NT2/D1 (cell line): ENCODE measurements around the gene COBLL1.

Experiments
- YY1 ChIP-seq: IDR thresholded peaks from 2 replicates; pipeline ENCODE4 v1.6.1; 2011; ENCODE audit not compliant: insufficient read length, insufficient read depth
- ZNF274 ChIP-seq: IDR thresholded peaks from 2 replicates; pipeline ENCODE4 v1.6.1; 2011; ENCODE audit warnings: mild to moderate bottlenecking, low read depth, low read length

DNA sequence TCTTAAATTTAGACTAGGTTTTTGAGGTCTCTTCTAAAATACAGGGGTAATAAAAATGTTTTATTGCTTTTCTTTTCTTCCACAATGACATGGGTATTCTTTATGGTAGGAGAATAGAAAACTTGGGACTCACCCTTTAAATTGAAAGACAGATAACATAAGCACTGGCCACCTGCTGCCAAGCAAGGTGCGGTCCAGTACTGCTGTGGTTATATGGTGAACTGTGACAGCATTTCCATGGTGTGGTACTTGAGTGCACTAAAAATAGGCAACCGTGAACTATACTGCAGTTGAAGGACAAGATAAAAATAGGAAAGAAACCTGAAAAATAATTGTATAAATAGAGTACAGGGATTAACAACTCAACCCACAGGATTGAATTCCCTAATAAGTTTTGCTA, 165.9 kb downstream of the COBLL1 start:
- TF ChIP-seq ZNF274 (no peak), YY1 (no peak)
